ENCODE results near the gene MPP2.

The MPP2 gene

DNA sequence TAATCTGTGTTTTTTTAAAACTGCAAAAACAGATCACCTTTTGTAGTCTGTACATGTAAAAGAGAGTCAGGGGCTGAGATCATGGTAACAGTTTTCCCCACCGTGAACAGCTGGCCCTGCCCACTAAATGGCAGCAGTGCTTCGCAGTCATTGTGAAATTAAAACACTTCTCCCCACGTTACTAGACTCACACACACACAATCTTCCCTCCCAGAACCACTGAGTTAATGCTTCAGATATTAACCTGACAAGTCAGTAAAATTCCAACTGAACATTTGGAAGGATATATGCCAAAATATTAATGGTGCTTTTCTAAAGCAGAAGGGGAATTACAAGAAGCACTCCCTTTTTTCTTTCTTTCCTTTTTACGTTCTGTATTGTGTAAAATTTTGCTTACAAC lies 61.6 kb downstream of the MPP2 start:
- DNase-seq (ENCODE audit: low read depth): no peak

DNA sequence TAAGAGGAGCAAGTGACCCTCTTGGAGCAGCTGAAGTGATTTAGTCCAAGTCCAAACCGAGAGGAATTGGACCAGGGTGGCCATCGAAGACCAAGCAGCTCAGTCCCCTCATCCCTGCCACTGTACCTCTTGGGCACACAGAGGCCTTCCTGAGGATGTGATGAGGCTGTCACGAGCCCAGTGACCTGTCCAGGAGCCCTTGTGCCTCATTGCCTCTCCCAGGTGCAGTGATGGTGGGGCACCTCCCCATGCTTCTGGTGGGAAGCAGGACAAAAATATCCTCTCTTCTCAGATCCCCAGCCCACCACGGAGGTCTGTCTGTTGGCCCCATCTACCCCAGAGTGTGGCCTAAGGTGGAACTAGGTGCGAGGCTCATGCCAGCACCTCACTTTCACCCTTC lies 63.1 kb downstream of the MPP2 start:
- DNase-seq (ENCODE audit: low read depth): no peak

DNA sequence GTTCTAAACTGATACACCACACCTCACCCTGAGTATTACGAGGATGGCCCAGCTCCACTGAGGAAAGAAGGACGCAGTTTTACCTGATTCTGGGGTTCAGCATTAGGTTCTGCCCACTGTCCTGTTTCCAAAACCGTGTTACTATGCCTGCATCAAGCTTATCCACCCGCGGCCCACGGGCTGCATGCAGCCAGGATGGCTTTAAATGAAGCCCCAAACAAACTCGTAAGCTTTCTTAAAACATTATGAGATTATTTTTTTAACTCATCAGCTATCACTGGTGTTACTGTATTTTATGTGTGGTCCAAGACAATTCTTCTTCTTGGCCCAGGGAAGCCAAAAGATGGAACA lies 64.4 kb downstream of the MPP2 start:
- no peak for DNase-seq (ENCODE audit: low read depth)

DNA sequence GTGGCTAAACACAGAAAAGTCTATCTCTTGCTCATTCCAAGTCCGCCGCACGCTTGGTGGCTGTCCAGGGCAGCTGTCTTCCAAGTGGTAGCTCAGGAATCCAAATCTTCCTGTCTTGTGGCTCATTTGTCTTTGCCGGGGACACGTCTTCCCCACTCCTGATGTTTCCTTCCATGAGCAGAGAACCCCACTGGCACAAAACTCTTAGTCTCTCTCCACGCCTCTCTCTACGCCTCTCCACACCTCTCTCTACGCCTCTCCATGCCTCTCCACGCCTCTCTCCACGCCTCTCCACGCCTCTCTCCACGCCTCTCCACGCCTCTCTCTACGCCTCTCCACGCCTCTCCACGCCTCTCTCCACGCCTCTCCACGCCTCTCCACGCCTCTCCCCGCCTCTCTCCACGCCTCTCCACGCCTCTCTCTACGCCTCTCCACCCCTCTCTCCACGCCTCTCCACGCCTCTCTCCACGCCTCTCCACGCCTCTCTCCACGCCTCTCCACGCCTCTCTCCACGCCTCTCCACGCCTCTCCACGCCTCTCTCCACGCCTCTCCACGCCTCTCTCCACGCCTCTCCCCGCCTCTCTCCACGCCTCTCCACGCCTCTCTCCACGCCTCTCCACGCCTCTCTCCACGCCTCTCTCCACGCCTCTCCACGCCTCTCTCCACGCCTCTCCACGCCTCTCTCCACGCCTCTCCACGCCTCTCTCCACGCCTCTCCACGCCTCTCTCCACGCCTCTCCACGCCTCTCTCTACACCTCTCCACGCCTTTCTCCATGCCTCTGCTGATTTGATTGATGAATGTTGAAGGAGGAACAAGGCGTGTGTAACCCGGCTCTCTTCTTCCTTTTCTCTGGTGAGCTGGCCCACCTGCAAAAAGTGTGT lies 65.0 kb downstream of the MPP2 start:
- peak; percentile 27 for DNase-seq (ENCODE audit: low read depth)

DNA sequence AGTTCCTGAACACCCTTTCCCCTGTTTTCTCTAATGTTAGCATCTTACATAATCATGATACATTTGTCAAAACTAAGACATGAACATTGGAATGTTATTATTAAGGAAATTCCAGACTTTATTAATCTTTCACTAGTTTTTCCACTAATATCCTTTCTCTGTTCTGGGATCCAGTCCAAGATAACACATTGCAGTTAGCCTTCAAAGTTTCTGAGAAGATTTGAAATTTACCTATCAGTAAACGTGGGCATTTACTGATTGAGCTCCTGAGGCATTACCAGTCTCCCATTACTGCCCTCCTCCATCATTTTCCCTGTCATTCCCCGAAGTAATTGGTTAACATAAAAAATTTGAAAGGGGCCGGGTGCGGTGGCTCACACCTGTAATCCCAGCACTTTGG lies 66.1 kb downstream of the MPP2 start:
- DNase-seq (ENCODE audit: low read depth): no peak

DNA sequence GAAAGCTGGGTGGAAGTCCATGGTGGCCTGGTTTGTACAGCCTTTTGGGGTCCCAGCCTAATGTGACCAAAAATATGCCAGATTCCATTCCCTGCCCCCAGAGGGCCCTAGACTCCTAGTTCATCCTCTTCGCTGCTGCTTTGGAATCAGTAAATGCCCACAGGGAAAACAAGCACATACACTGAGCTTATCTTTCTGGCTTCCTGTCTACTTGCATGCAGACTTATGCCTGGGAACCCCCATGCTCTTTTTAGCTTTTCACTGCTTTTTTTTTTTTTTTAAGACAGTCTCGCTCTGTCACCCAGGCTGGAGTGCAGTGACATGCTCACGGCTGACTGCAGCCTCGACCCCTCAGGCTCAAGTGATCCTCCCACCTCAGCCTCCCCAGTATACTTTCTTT lies 66.5 kb downstream of the MPP2 start:
- DNase-seq (ENCODE audit: low read depth): no peak

DNA sequence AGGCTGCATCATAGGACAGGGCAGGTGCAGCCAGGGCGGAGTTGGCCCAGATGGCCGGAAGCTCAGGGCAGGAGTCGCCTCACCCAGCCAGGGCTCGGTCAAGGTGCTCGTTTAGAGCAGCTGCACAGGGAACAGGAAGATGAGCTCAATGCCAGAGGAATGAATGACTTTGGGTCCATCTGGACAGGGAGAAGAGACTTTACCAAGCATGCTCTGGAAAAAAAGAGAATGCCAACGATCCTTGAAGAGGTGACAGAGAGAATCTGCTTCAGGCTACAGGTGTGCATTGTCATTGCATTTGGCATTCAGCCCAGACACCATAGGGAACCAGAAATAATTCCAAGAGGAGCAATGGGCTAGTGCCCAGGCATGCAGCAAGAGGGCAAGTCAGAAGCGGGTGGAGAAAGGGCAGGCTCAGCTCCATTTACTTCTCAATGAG lies 67.6 kb downstream of the MPP2 start:
- DNase-seq (ENCODE audit: low read depth): no peak

DNA sequence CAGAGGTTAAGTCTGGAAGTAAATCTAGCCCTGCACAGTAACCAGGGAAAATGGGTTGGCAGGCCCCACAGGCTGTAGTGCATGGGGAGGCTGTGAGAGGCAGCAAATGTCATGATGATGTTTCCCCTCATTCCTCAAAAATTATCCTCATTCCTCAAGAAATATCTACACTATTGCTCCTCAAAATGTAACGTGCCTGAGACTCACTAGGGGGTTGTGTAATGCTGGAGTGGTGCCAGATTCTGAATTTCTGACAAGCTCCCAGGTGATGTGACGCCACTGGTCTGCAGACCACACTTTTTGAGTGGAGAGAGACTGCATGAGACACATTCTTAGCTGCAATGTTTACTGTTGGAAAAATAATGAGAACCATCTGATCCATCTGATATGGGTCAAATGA lies 73.2 kb downstream of the MPP2 start:
- peak; percentile 93 for DNase-seq (ENCODE audit: low read depth)

DNA sequence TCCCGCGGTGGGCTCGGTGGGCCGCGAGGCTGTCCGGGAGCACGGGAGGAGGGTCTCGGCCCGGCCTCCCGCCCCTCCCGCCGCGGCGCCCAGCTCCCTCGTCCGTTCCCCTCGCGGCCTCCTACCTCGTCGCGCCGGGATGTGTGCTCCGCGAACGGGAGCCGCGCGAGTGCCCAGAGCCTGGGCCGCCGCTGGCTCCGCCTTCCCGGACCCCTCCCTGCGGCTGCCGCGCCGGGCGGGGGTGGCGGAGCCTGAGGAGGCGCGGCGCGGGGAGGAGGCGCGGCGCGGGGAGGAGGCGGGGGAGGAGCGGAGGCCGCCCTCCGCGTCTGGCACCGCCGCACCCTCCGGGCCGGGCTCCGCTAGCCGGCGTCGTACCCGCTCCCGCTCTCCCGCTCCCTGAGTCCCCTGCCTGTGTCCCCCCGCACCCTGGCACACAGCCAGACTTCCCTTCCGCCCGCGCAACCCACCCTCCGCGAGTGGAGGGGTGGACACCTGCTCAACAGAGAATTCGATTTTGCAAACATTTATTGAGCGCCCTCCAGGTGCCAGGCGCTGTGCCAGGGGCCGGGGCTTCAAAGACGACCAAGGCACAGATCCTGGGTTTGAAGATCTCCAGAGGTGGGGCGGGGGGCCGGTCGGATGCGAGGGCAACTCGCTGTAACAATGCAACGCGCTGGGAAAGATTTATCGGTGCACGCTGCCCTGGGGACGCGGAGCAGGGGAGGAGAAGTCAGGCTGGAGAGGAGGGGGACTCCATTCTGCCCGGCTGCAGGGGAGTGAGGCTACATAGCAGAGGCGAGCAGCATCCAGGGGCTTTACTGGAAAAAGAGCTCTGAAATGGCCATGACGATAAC lies 74.1 kb downstream of the MPP2 start, which contains the start of gene MPP3:
TSS of gene MPP3 (minus strand) at position 171 of the 854 bp plus-strand sequence. CDS start 1,240 bp downstream, outside the sequence.
- peak; percentile 71 for DNase-seq (ENCODE audit: low read depth)

DNA sequence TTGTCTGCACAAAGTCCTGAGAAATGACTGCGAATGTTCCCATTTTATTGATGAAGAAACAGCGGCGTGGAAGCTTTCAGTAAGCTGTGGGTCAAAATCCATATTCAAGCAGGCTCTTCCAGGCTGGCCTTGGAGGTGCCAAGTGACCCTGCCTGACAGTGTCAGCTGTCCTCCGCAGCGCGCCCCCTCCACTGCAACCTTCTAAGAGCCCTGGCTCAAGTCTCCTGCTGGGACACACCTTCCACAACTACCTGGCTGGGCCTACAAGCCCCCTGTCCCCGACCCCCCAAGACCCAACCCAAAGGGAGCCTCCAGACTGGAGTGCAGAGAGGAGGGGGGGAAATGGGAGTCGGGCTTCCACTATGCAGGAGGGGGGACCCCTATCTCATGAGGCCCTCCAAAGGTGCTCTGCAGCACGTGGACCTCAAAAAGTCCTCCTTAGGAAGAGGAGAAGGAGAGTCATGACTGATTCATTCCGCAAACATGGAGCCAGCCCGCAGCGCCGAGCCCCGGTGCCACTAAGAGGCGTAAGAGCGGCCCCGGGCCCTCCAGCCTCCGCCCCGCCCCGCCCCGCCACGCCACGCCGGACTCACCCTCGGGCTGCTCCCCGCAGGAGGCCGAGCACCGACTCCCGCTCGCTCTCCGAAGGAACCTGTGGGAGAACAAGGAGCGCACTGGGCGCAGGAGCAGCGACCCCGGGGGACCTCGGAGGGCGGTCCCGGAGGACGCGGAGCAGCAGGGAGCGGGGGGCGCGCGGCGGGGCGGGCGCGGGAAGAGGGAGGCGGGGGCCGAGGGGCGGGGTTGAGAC lies 75.0 kb downstream of the MPP2 start:
- DNase-seq (ENCODE audit: low read depth): peak; percentile 58

DNA sequence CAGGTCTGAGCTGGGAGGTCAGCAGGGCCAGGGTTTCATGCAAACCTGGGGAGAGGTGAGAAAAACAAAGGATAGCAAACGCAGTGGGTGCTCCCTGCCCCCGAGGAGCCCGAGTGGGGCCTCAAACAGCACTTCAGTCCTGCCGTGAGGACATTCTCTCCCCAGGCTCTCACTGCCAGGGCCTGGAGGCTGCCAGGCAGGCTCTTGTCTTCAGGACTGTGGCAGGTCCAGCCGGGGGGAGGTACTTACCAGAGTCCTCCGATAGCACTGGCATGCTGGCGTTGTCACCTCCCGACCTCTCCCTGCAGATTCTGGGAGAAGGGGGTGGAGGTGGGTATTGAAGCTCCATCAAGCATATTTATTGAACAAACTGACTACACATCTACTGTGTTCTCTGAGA lies 75.7 kb downstream of the MPP2 start:
- no peak for DNase-seq (ENCODE audit: low read depth)

DNA sequence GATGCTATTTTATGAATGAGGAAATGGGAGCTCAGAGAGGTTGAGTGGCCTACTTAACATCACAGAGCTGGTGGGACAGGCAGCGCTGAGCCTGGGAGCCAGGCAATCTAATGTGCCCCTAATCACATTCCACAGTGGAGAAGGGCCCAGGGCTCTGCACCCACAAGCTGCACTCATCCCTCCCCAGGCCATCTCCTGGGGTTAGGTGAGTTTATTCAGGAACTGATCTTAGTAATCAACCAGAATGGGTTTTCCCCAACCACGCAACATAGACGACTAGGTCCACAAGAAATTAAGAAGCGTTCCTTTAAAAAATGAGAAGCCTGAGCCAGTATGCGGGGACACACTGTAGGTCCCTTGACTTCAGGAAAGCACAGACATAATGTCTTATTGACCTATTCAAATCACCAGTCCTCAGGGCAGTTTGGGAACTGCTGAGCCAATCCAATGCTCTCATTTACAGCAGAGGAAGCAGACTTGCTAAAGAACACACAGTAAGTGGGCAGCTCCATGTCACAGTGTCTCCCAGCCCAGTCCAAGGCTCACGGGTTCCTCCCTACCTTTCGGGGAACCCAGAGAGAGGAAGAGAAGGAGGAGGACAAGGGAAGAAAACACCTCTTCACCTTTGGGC lies 76.7 kb downstream of the MPP2 start:
- no peak for DNase-seq (ENCODE audit: low read depth)

DNA sequence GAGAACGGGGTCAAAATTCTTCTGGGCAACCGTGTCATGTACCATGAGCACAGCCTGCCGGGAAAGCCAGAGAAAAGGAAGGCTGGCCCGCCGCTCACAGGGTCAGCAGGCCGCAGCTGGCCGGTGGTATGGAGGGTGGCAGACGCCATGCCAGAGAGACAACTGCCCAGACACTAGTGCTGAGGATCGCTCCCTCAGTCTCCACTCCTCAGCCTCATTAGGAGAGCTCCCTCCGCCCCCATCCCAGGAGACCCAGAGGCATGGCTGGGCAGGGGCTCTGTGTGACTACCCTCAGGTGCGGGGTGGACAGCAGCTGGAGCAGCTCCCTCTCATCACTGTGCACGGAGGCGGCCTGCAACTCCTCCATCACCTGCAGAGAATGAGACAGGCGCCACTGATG lies 77.6 kb downstream of the MPP2 start:
- no peak for DNase-seq (ENCODE audit: low read depth)

DNA sequence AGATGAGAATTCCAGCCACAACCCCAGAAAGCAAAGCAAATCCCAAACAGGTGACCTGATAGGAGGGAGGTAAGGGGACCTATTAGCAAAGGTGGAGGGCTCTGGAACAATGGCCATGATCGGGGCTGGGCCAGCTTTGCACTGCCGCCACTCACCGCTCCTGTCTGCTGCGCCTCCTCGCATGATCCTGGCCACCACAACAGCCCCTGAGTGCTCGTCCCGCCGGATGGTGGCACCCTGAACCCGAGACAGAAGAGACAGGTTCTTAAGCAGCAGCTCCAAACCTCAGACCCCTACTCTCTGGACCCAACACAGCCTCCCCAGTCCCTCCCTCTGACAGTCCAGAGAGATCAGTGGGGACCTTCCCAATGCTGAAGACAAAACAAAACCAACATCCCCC lies 79.7 kb downstream of the MPP2 start:
- DNase-seq (ENCODE audit: low read depth): no peak

DNA sequence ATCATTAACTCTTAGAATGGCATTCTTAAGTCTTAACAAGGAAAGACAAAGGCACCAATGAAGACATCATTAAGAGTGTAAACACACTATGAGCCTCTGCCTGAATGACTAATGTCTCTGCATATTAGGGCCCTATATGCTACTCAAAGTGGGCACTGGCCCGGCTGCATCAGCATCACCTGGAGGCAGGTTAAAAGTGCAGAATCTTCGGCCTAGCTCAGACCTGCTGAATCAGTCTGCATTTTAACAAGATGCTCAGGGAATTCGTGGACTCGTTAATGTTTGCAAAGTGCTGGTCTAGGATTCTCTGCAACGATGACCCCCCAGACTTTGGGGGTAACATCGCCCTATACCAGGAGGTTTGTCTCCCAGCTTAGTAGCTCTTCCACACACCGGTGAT lies 81.1 kb downstream of the MPP2 start:
- DNase-seq (ENCODE audit: low read depth): no peak

DNA sequence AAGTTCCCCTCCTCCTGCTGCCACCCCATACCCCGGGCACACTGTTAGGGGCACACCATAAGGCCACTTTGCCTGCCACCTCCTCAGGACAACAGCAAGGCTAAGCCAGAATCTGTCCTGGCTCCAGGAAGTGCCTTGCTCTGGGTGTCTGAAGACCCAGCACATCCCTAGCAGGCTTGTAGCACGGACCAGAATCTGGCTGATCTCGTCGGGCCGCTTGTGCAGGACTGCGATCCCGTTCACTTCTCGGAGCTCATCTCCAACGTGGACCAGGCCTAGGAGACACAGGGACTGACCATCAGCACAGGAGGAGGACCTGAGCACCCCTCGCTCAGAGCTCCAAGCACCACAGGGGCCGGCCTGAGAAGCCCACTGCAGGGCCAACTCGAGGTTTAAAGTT lies 81.8 kb downstream of the MPP2 start:
- no peak for DNase-seq (ENCODE audit: low read depth)
